Measurements from ENCODE around the gene ZDHHC19.
A peak's percentile ranks its signal among the peaks of the same experiment; 100 is the strongest.

The ZDHHC19 gene

GRCh38 chr3:196232154-196232881, 21.1 kb upstream of the ZDHHC19 start:
- DNase-seq (ENCODE audit: extremely low read depth, low read depth), result no peak
- TF ChIP-seq, protein P1, sequence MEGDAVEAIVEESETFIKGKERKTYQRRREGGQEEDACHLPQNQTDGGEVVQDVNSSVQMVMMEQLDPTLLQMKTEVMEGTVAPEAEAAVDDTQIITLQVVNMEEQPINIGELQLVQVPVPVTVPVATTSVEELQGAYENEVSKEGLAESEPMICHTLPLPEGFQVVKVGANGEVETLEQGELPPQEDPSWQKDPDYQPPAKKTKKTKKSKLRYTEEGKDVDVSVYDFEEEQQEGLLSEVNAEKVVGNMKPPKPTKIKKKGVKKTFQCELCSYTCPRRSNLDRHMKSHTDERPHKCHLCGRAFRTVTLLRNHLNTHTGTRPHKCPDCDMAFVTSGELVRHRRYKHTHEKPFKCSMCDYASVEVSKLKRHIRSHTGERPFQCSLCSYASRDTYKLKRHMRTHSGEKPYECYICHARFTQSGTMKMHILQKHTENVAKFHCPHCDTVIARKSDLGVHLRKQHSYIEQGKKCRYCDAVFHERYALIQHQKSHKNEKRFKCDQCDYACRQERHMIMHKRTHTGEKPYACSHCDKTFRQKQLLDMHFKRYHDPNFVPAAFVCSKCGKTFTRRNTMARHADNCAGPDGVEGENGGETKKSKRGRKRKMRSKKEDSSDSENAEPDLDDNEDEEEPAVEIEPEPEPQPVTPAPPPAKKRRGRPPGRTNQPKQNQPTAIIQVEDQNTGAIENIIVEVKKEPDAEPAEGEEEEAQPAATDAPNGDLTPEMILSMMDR (IDR thresholded peaks at IDR 0.05; ENCODE audit: low read depth, low read length), result no peak

DNA sequence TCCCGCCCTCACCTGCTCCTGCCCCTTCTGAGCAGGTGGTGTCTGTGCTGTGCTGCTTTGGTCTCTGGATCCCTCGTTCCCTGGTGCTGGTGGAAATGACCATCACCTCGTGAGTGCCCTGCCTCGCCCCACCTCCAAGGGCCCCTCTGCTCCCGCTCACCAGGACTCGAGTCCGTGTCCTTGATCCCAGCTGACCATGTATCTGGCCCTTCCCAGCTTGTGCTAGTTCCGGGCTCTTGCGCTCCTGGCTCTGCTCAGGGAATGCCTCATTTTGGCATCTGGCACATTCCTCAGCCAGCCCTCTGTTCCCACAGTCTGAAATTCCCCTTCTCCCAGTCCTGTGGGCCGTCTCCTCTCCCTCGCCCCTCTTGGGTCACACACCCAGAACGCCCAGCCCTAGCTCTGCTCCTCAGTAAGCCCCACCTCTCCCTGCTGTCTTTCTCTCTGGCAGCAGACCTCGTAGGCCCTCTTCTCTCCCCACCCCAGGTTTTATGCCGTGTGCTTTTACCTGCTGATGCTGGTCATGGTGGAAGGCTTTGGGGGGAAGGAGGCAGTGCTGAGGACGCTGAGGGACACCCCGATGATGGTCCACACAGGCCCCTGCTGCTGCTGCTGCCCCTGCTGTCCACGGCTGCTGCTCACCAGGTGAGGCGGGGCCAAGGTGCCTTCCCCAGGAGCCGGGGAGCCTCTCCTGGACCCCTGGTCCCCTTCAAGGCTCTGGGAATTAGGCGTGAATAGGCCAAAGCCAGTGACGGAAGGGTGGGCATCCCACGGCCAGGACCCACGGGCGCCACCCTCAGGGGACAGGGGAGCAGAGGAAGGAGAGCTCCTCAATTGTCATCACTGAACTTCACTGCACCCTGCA, 16.7 kb upstream of the ZDHHC19 start:
- TF ChIP-seq, protein P1 (IDR thresholded peaks at IDR 0.05; ENCODE audit: low read depth, low read length), result no peak
- peak; percentile 10 for DNase-seq (ENCODE audit: extremely low read depth, low read depth)

GRCh38 chr3:196227121-196227561, 15.9 kb upstream of the ZDHHC19 start:
- TF ChIP-seq, protein P1 (IDR thresholded peaks at IDR 0.05; ENCODE audit: low read depth, low read length), result no peak
- no peak for DNase-seq (ENCODE audit: extremely low read depth, low read depth)

GRCh38 chr3:196225763-196226364, 14.7 kb upstream of the ZDHHC19 start:
- no peak for DNase-seq (ENCODE audit: extremely low read depth, low read depth)
- TF ChIP-seq, protein P1 (IDR thresholded peaks at IDR 0.05; ENCODE audit: low read depth, low read length), result no peak

- TF ChIP-seq, protein P1 (IDR thresholded peaks at IDR 0.05; ENCODE audit: low read depth, low read length), result no peak
- no peak for DNase-seq (ENCODE audit: extremely low read depth, low read depth)
These were observed 13.9 kb upstream of the ZDHHC19 start for GRCh38 chr3:196225086-196225485.

- TF ChIP-seq, protein P1 (IDR thresholded peaks at IDR 0.05; ENCODE audit: low read depth, low read length), result no peak
- no peak for DNase-seq (ENCODE audit: extremely low read depth, low read depth)
These were observed 11.8 kb upstream of the ZDHHC19 start for GRCh38 chr3:196222876-196223595.

All from AG09319 (cell line).